Middle frontal gyrus (tissue), 1 donor: ENCODE results near the gene AMMECR1.

Source experiments
- DNase-seq: peaks from one replicate; pipeline ENCODE4 v3.0.0-alpha.2; 2015; ENCODE audit warnings: low spot score; ENCODE audit errors: extremely low spot score

The AMMECR1 gene

GRCh38 chrX:110212299-110212698, 105.6 kb downstream of the AMMECR1 start:
- no peak for DNase-seq

- DNase-seq = no peak
Measured at GRCh38 chrX:110211340-110211739, 106.5 kb downstream of the AMMECR1 start.

- no peak for DNase-seq
Measured at GRCh38 chrX:110210417-110211139, 107.3 kb downstream of the AMMECR1 start.

- DNase-seq = no peak
Measured at GRCh38 chrX:110208092-110208491, 109.8 kb downstream of the AMMECR1 start.

- DNase-seq = no peak
Measured at GRCh38 chrX:110204986-110205385, 112.9 kb downstream of the AMMECR1 start.

GRCh38 chrX:110201799-110202198, 116.1 kb downstream of the AMMECR1 start:
- DNase-seq = no peak

GRCh38 chrX:110194977-110195376, 122.9 kb downstream of the AMMECR1 start:
- DNase-seq = no peak

GRCh38 chrX:110192516-110192915, 125.4 kb downstream of the AMMECR1 start:
- no peak for DNase-seq

- no peak for DNase-seq
Measured at GRCh38 chrX:110188701-110189558, 129.0 kb downstream of the AMMECR1 start.

- no peak for DNase-seq
Measured at GRCh38 chrX:110183314-110183713, 134.6 kb downstream of the AMMECR1 start.

GRCh38 chrX:110182865-110183264, 135.0 kb downstream of the AMMECR1 start:
- no peak for DNase-seq

GRCh38 chrX:110182362-110182761, 135.5 kb downstream of the AMMECR1 start:
- no peak for DNase-seq

GRCh38 chrX:110181459-110182137, 136.3 kb downstream of the AMMECR1 start:
- DNase-seq = no peak

- no peak for DNase-seq
Measured at GRCh38 chrX:110180928-110181310, 137.0 kb downstream of the AMMECR1 start.

- peak; percentile 13 for DNase-seq
Measured at GRCh38 chrX:110180176-110180927, 137.5 kb downstream of the AMMECR1 start.

- DNase-seq = no peak
Measured at GRCh38 chrX:110178179-110178865, 139.6 kb downstream of the AMMECR1 start.

GRCh38 chrX:110175696-110176095, 142.2 kb downstream of the AMMECR1 start:
- no peak for DNase-seq

- DNase-seq = no peak
Measured at GRCh38 chrX:110175146-110175545, 142.7 kb downstream of the AMMECR1 start.

- DNase-seq = no peak
Measured at GRCh38 chrX:110173192-110174175, 144.4 kb downstream of the AMMECR1 start.
